Cardiac fibroblast (primary cell): ENCODE results near the gene CNIH3.

Source experiments
- DNase-seq, 2 donors: peaks; one replicate each; pipeline versions ENCODE4 v3.0.0 to v3.0.0-alpha.2; 2010; ENCODE audit warnings: low read depth in 2 of 2
- H3K4me3 ChIP-seq, 2 donors: replicated peaks in 1 of 2; 1 replicate in 1 of 2; 2 replicates in 1 of 2; pipeline ENCODE4 v1.5.1; 2011; ENCODE audit warnings: low read depth in 2 of 2, low read length in 2 of 2, mild to moderate bottlenecking in 2 of 2, moderate library complexity in 1 of 2
- TF ChIP-seq, protein P1 (sequence below): IDR thresholded peaks from one replicate; pipeline ENCODE4 v1.5.1; 2011; ENCODE audit warnings: low read depth, mild to moderate bottlenecking, low read length, inconsistent platforms

Gene CNIH3

DNA sequence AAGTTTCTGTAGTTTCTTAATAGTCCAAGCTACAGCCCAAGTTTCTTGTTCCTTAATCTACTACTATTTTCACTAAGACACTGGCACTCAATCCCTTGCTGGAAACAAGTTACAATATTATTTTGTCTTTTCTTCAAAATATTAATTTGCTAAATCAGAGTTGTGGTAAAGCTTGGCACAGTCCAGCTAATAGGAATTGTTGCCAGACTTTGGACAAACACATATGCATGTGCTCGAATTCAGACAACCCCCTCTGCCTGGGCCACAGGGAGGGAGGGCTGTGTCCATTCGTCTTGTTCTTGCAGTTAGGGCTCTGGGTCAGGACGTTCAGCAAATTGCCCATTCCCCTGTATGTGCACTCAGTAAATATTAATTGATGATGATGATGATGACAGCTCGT lies 103.6 kb downstream of the CNIH3 start:
- no peak for DNase-seq
- H3K4me3 ChIP-seq: no peak overlapping the region
- TF ChIP-seq, protein P1, sequence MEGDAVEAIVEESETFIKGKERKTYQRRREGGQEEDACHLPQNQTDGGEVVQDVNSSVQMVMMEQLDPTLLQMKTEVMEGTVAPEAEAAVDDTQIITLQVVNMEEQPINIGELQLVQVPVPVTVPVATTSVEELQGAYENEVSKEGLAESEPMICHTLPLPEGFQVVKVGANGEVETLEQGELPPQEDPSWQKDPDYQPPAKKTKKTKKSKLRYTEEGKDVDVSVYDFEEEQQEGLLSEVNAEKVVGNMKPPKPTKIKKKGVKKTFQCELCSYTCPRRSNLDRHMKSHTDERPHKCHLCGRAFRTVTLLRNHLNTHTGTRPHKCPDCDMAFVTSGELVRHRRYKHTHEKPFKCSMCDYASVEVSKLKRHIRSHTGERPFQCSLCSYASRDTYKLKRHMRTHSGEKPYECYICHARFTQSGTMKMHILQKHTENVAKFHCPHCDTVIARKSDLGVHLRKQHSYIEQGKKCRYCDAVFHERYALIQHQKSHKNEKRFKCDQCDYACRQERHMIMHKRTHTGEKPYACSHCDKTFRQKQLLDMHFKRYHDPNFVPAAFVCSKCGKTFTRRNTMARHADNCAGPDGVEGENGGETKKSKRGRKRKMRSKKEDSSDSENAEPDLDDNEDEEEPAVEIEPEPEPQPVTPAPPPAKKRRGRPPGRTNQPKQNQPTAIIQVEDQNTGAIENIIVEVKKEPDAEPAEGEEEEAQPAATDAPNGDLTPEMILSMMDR: no peak

DNA sequence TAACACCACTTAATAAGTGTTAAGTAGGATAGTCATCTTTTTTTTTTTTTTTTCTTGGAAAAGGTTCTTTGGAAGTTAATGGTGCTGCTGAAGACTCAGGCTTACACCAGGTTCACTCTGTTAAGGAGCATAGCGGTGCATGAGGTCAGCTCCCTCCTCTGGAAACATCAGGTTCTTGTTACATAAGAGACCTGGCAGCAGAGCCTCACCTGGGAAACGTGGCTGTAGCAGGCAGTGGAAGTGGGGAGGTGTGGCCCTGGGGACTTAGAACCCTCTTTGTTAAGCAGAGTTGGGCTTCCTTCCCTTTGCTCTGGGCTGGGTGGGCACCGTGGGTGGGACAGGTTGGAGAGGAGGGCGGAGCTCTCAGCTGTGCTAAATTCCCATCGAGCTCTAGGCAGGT lies 104.1 kb downstream of the CNIH3 start:
- H3K4me3 ChIP-seq: no peak overlapping the region
- no peak for DNase-seq
- TF ChIP-seq, protein P1: no peak

DNA sequence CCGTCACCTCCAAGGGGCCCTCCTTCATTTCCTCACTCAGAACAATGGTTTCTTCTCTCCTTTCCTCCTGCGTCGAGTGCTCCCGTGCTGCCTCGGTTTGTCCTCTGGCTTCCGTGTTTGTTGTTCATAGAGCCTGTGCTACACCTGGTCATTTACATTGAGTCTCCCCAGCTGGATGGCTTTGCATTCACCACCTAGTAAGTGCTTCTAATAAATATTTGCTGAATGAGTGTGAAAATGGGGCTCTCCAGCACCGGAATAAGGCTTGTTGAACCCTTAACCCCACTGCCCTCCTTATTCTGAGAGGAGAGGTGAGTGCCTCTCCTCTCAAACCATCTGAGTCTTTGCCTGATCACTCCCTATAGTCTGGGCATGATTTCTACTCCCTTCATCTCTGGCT lies 104.9 kb downstream of the CNIH3 start:
- no peak for DNase-seq
- H3K4me3 ChIP-seq: no peak overlapping the region
- TF ChIP-seq, protein P1: no peak

DNA sequence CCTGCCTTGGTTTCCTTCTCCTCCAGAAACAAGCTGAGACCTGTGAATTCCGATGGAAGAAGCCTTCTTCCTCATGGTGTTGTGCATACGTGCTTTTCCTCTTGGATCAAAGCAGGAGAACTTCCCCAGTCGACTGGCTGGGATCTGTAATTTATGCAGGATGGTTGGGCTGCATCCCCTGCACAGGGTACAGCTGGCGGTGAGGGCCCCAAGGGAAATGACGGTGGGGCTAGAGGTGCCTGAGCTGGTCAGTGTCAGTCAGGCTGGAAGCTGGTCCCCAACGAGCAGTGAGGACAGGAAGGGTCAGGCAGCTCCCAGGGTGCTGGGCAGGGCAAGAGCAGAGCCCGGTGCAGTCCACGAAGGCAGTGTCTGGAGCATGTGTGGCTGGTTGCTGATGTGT lies 106.7 kb downstream of the CNIH3 start:
- TF ChIP-seq, protein P1: no peak
- no peak for DNase-seq
- H3K4me3 ChIP-seq: no peak overlapping the region

DNA sequence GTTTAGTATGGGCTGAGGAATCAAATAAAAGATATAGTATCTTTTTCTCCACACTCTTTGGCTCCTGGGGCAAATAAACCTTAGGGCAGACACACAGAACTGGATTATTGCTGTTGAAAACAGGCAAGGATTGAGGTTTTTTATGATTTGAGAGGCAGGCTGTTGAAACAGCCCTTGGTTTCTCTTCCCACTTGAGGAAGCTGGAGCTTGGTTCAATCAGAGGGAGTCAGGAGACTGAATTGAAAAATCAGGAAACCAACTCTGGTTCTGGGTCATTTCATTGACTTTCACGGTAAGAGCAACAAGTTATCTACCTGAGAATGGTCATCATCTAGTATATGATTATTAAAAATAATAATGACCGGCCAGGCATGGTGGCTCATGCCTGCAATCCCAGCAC lies 108.4 kb downstream of the CNIH3 start:
- DNase-seq: no peak
- TF ChIP-seq, protein P1: no peak

DNA sequence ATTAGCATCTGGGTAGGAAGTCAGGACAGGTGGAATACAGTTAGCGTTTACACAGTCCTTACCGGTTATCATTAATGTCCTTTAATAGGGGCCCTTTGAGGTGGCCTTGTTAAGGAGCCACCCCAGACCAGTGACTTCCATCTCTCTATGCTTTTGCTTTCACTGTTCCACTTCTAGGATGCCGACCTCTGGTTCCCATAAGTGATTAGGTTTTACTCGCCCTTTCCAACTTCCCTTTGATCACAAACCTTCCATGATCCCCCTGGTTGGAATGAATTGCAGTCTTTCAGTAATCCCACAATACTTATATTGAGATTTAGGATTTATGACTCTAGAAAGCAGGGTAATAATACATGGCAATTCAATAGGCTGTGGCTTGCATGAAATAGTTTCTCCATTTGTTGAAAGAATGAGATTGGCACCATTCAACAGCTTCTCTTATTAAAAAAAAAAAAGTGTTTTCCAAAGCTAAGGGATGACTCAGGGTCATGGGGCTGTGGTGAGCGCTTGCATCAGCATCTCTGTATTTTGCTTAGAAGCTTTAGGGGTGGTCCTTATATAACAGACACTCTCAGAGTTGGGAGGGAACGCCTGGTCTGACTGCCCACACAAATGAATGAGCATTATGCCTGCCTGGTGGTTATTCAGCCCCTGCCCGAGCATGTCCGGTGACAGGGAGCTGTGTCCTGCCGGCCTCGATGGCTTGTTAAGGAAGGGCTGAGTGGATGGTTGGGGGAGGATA lies 110.5 kb downstream of the CNIH3 start:
- TF ChIP-seq, protein P1: no peak
- no peak overlapping the region for H3K4me3 ChIP-seq
- DNase-seq: peak; percentile 90 to 94

More for the DNA sequence above, 108.4 kb downstream of the CNIH3 start:
- no peak overlapping the region for H3K4me3 ChIP-seq
